NCI-H2029 (cell line): Measurements from ENCODE around the gene DISC1.
"Not testable (repeated sequence)": the region's sequence is repeated elsewhere in the genome, so short reads cannot be mapped to it uniquely, and the experiment has no call there.

Experiments used
- DNase-seq: peaks from one replicate; lab custom pipeline; 2025; lab: John Stamatoyannopoulos, UW

The DISC1 gene

GRCh38 chr1:231636157-231636556 lies 9.6 kb downstream of the DISC1 start:
- no peak for DNase-seq

- not testable (repeated sequence) for DNase-seq
Observed at GRCh38 chr1:231636922-231637321, 10.3 kb downstream of the DISC1 start.

- DNase-seq = no peak
Observed at GRCh38 chr1:231638647-231639046, 12.1 kb downstream of the DISC1 start.

GRCh38 chr1:231639819-231640218 lies 13.2 kb downstream of the DISC1 start:
- no peak for DNase-seq

- DNase-seq = not testable (repeated sequence)
Observed at GRCh38 chr1:231641444-231641843, 14.9 kb downstream of the DISC1 start.

- not testable (repeated sequence) for DNase-seq
Observed at GRCh38 chr1:231642061-231642460, 15.5 kb downstream of the DISC1 start.

GRCh38 chr1:231642618-231643017 lies 16.0 kb downstream of the DISC1 start:
- no peak for DNase-seq

- DNase-seq = no peak
Observed at GRCh38 chr1:231643071-231643934, 16.7 kb downstream of the DISC1 start.

- no peak for DNase-seq
Observed at GRCh38 chr1:231643935-231644237, 17.3 kb downstream of the DISC1 start.

- not testable (repeated sequence) for DNase-seq
Observed at GRCh38 chr1:231645634-231646033, 19.0 kb downstream of the DISC1 start.

- DNase-seq = not testable (repeated sequence)
Observed at GRCh38 chr1:231646165-231646564, 19.6 kb downstream of the DISC1 start.

- peak; percentile 40 for DNase-seq
Observed at GRCh38 chr1:231651621-231652260, 25.2 kb downstream of the DISC1 start.

- DNase-seq = no peak
Observed at GRCh38 chr1:231653632-231654031, 27.0 kb downstream of the DISC1 start.

- no peak for DNase-seq
Observed at GRCh38 chr1:231656741-231657140, 30.2 kb downstream of the DISC1 start.

- not testable (repeated sequence) for DNase-seq
Observed at GRCh38 chr1:231658223-231658622, 31.6 kb downstream of the DISC1 start.

- no peak for DNase-seq
Observed at GRCh38 chr1:231660198-231660597, 33.6 kb downstream of the DISC1 start.

GRCh38 chr1:231663211-231663792 lies 36.7 kb downstream of the DISC1 start:
- DNase-seq = no peak

- peak; percentile 34 for DNase-seq
Observed at GRCh38 chr1:231665101-231665500, 38.5 kb downstream of the DISC1 start.

- DNase-seq = no peak
Observed at GRCh38 chr1:231665726-231666125, 39.1 kb downstream of the DISC1 start.

- peak; percentile 67 for DNase-seq
Observed at GRCh38 chr1:231666220-231666936, 39.8 kb downstream of the DISC1 start.

GRCh38 chr1:231666937-231667608 lies 40.5 kb downstream of the DISC1 start:
- no peak for DNase-seq
